Prostate gland (tissue), 2 donors: ENCODE measurements around the gene SLC13A4.

Experiments
- CTCF ChIP-seq, 4 experiments: fragments of 200-600 bp in 2 of 4; fragments of 450-650 bp in 2 of 4; sonication (generic) in 2 of 4; IDR thresholded peaks; 1 replicate in 3 of 4; 2 replicates in 1 of 4; pipeline ENCODE4 v1.5.1; 2016 to 2019; ENCODE audit warnings: antibody characterized with exemption in 4 of 4, mild to moderate bottlenecking in 2 of 4, moderate library complexity in 2 of 4
- POLR2A ChIP-seq: fragments of 450-650 bp; IDR thresholded peaks from one replicate; pipeline ENCODE4 v1.6.1; 2016; ENCODE audit warnings: antibody characterized with exemption, mild to moderate bottlenecking

- TF ChIP-seq CTCF (IDR thresholded peaks at IDR 0.05) (peak in 2 of 4 experiments; percentile 87 to 97), POLR2A (peak; percentile 80)
Measured at GRCh38 chr7:135662373-135663114, 65.4 kb downstream of the SLC13A4 start, which contains the start of gene STMP1.
